CD4-positive, alpha-beta T cell treated with Interleukin-15 for 4 hours (primary cell): ENCODE measurements around the gene ST6GALNAC5.
"Not testable (repeated sequence)": the region's sequence is repeated elsewhere in the genome, so short reads cannot be mapped to it uniquely, and the experiment has no call there.

Source experiments
- DNase-seq: peaks from one replicate; pipeline ENCODE4 v3.0.0-alpha.2; 2020; ENCODE audit warnings: low spot score

Gene ST6GALNAC5

GRCh38 chr1:76939050-76939816 lies 72.0 kb downstream of the ST6GALNAC5 start:
- DNase-seq, result no peak

DNA sequence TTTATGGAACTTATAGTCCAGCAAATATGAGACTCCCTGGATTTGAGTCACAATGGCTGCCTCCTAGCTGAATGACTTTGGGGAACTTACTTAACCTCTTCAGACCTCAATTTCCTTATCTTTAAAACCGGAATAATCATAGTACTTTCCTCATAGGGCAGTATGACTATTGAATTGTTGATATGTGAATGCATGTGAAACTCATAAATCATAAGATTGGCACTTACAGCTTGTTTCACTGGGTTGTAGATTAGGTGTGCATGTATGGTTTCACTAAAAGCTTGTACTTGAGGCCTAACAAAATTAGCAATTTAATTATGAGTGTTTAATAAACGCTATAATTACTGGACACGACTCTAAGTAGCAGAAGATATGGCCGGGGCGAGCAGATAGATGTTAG lies 72.5 kb downstream of the ST6GALNAC5 start:
- DNase-seq, result no peak

DNA sequence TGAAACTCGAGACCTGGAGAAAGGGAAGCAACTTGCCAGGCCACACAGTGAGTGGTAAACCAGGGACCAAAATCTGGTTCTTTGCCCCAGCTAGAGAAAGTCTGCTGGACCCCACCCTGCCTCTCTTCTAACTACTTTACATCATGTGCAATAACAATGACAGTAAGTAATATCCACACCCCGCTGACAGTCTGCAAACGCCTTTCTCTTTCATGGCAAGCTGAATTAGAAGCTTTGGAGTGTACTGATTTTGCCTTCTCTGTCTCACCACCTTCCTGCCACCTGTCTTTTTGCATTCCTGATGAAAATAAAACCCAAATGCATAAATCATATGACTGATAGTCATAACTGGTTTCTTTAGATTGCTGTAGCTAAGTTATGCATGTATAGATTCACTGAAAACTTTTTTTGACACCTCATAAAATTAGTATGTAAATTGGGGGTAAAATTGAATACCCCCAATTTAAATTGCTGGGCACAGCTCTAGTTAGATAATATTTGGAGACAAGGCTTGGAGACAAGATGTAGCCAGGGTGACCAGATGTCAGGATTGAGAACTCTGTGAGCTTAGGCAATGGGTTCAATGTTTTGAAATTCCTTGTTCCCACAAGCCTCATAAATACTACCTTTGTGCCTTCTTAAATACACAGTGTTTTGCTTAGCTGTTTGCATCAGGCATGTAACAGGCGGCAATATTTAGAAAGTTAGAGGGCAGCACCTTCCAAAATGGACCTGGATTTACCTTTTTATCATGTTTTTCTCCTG lies 73.5 kb downstream of the ST6GALNAC5 start:
- no peak for DNase-seq

DNA sequence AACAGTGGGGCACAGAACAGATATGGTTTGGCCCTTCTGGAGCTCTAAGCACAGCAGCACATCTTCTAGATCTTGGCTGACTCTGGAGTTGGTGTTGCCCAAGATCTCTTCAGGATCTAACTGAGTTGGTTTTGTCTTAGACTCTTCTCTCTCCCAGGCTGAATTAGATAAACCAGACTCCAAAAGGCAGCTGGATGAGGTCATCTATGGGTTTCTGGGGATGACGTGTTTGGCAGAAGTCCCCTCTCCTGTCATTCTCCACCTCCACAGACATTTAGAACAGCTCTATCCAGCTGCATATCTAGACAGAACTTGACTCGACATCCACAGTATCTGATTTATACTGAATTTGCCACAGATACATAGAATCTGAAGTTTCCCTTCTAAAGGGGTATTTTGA lies 75.3 kb downstream of the ST6GALNAC5 start:
- DNase-seq, result no peak

GRCh38 chr1:76944942-76945341 lies 77.7 kb downstream of the ST6GALNAC5 start:
- no peak for DNase-seq

DNA sequence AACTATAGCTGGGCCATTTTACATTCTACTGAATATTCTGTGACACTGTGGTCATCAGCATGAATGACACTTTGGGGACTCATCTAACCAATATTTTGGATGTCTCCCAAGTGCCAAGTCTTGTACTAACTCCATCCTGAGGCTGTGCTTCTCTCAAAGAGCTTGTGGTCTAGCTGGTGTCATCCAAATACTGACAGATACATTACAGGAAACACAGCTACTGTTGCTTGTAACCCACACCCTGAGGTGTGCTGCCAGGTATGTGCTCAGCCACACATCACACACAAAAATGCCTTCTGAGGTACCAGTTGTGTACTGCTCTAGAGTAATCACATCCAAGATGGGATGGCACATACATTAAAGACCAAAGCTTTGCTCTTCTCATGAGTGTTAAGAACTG lies 81.6 kb downstream of the ST6GALNAC5 start:
- DNase-seq, result no peak

DNA sequence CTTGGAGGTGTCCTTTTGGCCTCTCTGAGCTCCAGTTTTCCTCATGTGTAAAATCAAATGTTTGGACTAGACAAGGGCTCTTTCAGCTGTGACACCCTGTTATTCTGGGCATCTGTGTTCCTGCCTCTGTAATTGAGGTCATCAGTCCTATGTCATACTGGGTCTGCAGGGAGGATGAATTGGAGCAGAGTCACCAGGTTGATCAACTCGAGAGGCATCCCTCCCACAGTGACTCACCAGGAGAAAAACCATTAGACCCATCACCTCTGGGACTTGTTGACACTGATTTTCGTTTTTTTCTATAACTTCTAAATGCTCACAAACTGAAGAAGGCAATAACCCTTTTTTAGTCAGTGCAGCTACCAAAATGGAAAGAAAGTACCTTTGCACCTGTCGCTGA lies 82.2 kb downstream of the ST6GALNAC5 start:
- no peak for DNase-seq

DNA sequence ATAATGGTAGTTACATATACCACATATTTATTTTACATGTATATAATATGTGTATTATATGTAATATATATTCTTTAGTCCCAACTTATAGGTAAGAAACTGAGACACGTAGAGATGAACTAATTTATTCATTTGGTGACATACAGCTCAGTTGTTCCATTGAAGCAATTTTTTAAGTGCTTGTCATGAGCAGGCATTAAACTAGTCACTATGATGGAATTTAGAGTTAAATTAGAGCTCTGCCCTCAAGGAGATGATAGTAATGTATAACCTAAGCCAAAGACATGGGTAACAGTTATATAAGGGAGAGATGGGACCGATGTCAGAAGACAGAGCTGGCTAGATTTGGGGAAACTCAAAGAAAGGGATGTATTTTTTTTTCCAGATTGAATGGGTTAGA lies 83.0 kb downstream of the ST6GALNAC5 start:
- DNase-seq, result no peak

DNA sequence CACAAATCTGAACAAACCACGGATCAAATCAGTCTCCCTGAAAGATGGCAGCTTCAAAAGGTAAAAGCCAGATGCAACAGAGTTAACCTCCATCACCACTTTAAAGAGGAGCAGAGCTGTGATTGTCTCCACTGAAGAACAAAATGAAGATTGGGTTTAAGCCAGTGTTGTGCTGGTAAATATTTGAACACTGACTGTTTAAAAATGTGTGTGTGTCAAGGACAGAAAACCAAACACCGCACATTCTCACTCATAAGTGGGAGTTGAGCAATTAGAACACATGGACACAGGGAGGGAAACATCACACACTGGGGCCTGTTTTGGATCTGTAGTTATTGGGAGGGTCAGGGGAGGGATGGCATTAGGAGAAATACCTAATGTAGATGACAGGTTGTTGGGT lies 83.9 kb downstream of the ST6GALNAC5 start:
- no peak for DNase-seq

GRCh38 chr1:76955652-76956051 lies 88.4 kb downstream of the ST6GALNAC5 start:
- no peak for DNase-seq

- DNase-seq, result no peak
Observed at GRCh38 chr1:76957961-76958360, 90.7 kb downstream of the ST6GALNAC5 start.

- DNase-seq, result no peak
Observed at GRCh38 chr1:76958828-76959227, 91.5 kb downstream of the ST6GALNAC5 start.

GRCh38 chr1:76959556-76959955 lies 92.3 kb downstream of the ST6GALNAC5 start:
- DNase-seq, result no peak

GRCh38 chr1:76961181-76961819 lies 94.0 kb downstream of the ST6GALNAC5 start:
- no peak for DNase-seq

DNA sequence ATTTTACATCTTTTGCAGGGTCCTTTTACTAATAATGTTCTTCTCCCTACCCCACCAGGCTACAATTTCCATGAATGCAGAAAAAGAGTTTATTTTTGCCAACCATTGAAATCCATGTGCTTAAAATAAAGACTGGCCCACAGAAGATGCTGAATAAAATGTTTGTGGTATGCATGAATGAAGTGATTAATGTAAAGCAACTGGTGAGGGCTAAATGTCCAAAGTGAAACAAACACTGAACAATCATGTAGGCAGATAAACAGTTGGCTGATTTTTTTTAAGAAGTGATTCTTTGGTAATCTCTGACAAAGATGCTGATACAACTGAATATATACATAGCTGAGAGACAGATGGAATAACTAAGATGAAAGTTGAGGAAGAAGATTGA lies 94.5 kb downstream of the ST6GALNAC5 start:
- no peak for DNase-seq

GRCh38 chr1:76981267-76981666 lies 114.0 kb downstream of the ST6GALNAC5 start:
- not testable (repeated sequence) for DNase-seq

DNA sequence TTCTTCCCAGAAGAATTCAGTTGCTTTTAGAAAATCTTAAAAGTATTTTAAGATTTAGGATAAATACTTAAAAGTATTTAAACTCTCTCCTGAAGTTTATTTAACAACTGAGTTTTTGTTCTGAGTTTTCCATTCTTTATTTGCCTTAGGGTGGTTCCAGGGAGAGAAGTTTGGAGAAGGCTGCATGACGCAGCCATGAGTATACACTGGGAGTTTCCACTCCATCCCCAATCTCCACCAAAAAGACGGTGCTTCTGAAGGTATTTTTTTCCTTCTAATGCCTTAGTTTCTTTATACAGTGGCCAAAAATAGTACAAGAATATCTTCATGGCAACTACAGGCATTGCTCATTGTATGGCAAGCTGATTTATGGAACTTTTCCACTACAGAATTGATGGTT lies 122.7 kb downstream of the ST6GALNAC5 start:
- DNase-seq, result no peak

DNA sequence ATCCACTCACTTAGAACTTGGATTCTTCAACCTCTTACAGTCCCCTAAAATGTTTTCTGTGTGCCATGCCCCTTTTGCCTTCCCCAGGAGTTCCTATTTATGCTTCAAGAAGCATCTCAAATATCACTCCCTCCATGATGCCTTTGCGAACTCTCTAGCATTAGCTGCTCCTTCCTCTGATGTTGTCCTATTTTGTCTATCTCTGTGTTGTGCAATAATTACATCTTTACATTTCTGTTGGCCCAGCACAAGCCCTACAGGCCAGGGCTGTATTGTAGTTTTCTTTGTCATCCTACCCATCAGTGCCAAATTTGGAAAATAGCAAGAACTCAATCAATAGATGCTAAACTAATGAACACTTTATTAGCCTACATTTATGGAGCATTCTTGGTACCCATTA lies 125.8 kb downstream of the ST6GALNAC5 start:
- no peak for DNase-seq

DNA sequence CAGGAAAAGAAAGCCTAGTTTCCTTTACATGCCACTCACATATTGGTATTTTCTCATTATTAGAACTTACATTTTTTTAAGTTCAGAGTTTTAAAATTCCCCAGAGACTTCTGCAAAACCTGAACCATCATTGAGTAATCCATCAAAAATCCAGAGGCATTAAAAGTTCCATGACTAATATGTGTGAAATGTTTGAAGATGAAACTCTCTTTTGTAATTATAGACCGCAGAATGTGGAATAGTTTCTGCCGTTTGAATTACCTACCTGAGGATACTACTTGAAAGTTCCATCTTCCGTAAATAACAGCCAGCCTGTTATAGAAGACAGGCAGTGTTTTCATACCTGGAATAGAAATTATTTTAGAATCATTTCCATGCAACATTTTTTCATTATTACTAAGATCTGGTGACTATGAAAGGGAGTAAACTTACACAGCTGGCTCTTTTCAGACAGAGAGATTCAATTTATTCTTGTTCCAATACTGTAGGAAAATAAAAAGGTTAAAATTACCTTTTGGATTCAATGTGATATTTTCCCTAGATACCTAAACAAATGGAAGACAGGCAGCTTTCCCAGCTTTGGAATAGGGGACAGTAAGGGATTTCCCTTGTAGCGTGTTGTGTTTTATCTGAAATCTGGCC lies 131.4 kb downstream of the ST6GALNAC5 start:
- no peak for DNase-seq

DNA sequence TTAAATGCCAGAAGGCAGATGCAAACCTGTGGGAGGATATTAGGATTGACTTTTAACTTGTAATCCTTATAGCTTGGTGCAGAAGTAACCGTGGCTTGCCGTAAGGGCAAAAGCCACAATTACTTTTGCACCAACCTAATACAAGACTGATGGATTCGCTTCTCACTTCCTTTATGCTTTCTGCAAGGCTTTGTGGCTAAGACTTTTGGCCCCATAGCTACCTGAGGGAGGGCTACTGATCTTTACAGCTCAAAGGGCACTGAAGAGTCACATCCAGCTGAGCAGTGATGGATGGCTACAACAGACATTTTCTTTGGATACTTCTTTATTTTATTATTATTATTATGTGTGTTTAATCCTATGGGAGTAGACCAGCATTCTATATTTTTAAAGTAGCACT lies 140.4 kb downstream of the ST6GALNAC5 start:
- no peak for DNase-seq

DNA sequence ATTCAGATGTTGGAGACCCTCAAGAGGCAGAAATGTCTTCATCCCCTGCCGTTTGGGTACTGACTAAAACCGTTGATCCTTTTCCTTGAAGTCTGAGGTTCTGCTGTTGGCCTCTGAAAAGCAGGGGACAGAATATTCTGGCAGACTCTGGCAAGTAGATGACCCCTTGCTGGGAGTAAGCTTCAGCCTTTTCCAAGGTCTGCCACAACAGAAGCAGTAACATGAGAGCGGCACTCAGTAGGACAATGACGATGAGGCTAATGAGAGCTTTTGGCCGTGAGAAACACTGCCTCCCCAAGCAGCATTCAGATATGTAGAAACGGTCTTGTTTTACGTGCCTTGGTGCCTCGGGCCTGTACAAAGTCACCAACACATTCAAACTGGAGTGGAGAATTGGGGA lies 143.7 kb downstream of the ST6GALNAC5 start:
- DNase-seq, result no peak

- no peak for DNase-seq
Observed at GRCh38 chr1:77012066-77012465, 144.8 kb downstream of the ST6GALNAC5 start.
